Activated CD4-positive, CD25-positive, alpha-beta regulatory T cell (primary cell): ENCODE data around the gene UTP4.
A peak's percentile ranks its signal among the peaks of the same experiment; 100 is the strongest.
"Not testable (repeated sequence)": the region's sequence is repeated elsewhere in the genome, so short reads cannot be mapped to it uniquely, and the experiment has no call there.

Experiments used
- DNase-seq, 4 experiments: peaks; one replicate each; lab custom pipeline; 2025; lab: John Stamatoyannopoulos, UW

The UTP4 gene

DNA sequence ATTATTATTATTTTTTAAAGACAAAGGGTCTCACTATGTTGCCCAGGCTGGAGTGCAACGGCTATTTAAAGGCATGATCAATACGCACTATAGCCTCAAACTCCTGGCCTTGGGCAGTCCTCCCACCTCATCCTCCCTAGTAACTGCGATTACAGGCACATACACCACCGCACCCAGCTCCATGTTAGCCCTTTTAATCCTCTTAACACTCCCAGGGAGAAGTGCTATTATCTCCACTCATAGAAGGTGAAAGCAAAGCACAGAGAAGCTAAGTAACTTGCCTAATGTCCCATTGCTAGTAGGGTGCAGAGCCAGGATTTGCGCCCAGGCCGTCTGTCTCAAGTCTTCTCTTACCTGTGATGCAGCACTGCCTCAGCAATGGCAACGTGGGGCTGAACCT lies 22.0 kb upstream of the UTP4 start:
- no peak for DNase-seq

DNA sequence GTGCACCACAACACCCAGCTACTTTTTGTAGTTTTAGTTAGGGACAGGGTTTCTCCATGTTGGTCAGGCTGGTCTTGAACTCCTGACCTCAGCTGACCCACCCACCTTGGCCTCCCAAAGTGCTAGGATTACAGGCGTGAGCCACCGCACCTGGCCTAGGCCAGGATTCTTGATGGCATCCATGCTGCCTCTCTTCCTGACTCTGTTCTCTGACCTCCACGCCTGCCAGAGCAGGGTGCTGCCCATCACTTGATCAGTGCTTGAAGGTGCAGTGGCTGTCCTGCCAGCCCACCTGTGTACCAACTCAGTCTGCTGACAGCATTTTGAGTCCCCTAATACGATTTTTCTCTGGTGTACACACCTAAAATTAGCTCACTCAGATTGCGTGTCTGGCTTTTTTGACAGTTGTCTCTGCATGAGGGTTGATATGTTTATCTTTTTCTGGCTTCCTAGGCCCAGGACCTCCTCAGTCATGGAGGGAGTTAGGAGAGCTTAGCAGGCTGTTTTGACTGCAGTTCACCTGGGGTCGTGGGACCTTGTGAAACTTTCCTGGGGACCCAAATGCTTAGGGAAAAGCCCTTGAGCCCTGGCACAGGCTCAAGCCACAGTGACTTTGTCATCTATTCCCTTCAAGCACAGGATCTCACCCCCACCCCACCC lies 21.1 kb upstream of the UTP4 start:
- no peak for DNase-seq

DNA sequence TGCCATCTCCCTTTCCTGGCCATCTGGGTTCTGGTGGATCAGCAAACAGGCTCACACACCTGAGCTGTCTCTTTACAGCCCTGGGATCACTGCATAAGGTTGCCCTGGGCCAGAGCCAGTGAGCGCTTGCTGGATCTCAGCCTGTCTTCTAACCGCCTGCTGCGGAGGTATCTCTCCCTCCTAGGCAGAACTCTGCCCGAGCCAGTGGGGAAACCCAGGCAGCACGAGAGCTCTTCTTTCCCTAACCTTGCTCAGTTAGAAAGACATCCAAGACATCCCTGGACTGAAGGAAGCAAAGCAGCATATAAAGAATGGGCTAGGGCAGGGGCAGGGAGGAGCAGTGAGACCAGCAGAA lies 20.6 kb upstream of the UTP4 start:
- no peak for DNase-seq

DNA sequence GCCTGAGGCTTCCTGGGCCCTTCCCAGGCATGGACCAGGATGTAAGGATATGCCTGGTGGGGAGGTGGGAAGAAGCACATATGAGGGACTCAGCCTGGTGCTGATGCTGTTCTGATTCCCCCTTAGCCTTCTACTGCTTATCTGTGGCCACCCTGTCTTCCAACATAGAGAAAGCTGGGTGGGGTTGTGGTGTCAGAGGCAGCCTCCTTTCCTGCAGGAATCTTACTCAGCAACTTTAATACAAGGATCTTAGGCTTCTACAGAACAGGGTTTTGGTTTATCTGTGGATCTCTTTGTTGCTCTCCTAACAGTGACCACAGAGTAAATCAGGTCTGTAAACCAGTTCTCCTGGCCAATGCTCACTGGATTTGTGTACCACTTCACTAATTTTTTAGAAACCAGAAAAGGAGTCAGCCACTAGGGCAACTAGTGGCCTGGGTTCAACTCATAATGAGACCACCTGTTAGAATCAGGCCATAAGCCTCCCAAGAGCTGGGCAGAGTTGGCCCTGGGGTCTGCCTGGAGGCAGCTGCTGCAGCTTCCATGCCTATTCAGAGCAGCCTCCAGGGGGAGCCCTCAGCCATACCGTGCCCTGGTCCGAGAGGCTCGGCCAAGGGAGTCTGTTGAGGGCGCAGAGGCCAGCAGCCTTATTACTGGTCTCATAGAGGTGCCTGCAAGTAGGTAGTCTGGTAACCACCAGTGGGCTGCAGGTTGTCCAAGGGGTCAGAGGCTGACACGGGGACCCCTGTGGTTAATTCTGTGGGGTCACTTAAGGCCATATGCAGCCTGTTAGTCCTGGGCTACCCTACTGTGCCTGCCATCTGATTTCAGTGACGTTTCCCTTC lies 19.9 kb upstream of the UTP4 start:
- peak in 3 of 4 experiments; percentile 12 to 31 (median 26) for DNase-seq

DNA sequence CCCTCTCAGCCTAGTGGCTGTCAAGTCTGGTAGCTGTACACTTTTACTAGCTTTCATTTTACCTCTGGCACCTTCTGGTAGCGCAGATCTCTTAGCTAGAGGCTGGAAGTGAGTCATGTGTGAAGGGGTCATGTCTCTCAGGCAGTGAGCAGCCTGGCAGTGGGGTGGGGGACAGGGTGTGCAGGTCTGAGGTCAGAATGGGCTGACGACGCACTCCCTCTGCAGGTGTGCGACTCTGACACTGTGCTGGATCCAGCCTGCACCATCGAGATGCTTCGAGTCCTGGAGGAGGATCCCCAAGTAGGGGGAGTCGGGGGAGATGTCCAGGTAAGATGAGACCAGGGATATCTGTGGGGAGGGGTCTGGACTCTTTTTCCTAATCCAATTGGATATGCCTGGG lies 19.2 kb upstream of the UTP4 start:
- no peak for DNase-seq

DNA sequence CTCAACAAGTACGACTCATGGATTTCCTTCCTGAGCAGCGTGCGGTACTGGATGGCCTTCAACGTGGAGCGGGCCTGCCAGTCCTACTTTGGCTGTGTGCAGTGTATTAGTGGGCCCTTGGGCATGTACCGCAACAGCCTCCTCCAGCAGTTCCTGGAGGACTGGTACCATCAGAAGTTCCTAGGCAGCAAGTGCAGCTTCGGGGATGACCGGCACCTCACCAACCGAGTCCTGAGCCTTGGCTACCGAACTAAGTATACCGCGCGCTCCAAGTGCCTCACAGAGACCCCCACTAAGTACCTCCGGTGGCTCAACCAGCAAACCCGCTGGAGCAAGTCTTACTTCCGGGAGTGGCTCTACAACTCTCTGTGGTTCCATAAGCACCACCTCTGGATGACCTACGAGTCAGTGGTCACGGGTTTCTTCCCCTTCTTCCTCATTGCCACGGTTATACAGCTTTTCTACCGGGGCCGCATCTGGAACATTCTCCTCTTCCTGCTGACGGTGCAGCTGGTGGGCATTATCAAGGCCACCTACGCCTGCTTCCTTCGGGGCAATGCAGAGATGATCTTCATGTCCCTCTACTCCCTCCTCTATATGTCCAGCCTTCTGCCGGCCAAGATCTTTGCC lies 18.0 kb upstream of the UTP4 start:
- DNase-seq, result no peak

DNA sequence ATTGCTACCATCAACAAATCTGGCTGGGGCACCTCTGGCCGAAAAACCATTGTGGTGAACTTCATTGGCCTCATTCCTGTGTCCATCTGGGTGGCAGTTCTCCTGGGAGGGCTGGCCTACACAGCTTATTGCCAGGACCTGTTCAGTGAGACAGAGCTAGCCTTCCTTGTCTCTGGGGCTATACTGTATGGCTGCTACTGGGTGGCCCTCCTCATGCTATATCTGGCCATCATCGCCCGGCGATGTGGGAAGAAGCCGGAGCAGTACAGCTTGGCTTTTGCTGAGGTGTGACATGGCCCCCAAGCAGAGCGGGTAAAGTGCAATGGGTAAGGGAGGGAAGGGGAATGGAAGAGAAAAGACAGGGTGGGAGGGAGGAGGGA lies 17.5 kb upstream of the UTP4 start:
- DNase-seq, result no peak

DNA sequence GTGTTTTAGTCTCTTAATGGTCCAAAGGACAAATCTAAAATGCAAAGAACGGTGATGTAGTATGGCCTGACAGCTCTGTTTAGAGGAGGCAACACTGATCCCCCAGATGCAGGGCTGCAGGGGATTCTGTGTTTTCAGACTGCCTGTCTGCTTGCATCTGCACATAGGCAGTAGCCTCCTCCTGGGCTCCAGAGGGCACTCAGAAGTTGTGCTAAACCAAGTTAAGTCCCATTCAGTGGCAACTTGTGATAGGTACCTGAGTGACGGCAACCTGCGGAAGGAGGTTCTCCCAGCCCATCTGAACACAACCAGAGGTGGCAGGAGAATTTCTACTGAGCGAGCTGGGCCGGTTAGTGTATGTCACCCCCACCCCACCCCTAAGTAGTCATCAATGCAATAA lies 17.1 kb upstream of the UTP4 start:
- no peak for DNase-seq

DNA sequence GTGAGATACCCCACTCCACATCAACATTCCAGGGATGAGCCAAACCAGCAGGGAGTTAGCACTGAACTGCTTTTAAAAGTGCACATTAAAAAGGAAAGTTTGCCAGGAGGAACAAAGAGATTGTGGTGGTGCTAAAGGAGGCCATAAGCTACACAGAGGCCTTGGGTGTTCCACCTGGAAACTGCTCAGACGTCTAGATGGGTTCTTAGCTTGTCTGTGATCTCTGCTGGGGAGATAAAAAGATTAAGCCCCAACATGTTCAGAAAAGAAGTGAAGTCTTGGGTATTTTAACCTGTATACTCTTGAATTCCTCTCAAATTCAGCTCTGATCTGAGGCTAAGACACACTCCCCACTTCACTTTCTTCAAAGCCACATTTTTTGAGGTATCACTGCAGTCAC lies 16.6 kb upstream of the UTP4 start:
- no peak for DNase-seq

DNA sequence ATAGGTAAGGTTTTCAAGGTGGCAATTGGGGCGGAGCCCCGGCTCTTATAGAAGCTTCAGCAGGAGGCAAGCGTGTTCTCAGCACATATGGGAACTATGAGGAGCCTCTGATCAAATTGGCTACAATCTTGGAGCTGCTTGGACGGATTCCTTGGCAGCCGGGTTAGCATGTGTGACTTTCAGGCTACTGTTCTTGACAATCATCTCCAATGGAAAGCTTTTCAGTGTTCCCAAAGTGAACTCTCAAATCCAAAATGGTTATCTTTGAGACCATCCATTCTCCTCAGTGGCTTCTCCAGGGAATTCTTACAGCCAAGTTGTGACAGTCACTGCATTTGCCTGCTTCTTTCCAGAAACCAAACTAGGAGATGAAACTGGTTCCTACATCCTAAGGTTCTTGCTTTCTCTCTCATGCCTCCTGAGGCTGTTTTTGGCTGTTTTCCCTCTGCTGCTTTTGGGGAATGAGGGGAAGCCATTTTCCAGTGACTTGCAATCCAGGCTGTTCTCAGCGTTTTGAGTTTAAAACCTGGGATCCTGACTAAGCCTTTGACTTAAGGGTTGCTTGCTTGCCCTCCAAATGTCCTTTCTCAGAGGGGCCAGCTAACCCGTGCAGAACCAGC lies 16.1 kb upstream of the UTP4 start:
- DNase-seq, result no peak

DNA sequence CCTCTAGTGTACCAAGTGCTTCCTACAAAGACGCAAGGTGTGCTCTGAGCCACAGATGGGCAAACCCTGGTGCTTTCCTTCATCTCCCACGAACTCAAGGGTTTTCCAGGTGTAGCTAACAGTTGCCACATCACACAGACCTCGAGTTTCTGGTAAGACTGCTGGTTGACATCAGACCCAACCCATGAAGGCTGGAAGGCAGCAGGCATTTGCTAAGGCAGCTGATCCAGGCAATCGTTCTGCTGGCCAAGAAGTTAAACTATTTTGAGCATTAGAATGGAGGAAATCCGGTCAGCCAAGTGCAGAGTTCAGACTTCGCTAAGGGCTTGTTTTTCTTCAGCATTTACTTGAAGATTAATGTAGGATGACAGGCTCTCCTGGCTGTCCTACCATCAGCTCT lies 15.5 kb upstream of the UTP4 start:
- no peak for DNase-seq

DNA sequence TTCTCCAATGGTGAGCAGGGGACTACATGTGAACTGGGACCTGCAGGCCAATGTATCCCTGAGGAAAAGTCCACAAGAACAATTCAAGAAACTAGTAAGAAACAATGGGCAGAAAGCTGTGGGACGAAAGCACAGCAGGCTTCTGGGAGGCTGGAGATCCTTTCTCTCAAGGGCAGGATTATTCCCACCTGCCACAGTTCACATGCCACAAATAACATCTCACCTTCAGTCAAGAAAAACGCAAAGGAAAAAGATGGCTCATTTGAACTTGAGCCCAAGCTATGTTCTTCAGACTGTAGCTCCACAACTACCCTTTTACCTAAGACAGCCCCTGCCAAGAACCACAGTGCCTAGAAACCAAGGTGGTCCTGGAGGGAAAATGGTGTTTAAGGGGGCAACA lies 14.0 kb upstream of the UTP4 start:
- DNase-seq, result no peak

DNA sequence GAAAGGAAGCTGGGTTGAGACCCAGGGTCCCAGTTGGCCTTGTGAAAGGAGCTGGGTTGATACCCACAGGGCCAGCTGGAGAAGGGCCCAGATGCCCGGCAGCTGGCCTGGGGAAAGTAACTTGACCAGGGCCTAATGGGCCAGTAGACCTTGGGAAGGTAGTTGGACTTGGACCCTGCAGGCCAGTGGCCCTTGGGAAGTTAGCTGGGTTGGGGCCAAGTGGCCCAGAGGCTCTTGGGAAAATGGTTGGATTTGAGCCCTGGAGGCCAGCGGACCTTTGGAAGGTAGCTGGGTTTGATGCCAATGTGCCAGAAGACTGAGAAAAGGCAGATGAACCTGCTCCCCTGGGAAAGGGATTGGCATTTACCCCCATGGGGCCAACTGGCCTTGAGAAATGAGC lies 13.5 kb upstream of the UTP4 start:
- no peak for DNase-seq

DNA sequence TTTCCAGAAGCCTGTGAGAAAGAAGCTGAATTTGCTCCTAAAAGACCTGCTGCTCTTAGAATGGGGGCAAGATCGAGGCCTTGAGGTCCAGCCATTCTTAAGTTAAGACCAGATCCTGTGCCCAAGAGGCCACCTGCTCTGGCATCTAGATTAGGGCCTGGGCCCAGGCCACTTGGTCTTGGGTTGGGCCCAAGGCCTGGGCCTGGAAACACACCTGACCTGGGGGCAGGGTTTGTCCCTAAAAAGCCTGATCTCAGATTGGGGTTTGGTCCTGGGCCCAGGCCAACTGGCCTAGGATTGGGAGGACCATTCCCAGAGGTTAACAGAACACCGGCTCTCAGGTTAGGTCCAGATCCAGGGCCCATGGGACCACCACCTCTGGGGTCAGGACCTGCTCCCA lies 12.9 kb upstream of the UTP4 start:
- DNase-seq, result no peak

DNA sequence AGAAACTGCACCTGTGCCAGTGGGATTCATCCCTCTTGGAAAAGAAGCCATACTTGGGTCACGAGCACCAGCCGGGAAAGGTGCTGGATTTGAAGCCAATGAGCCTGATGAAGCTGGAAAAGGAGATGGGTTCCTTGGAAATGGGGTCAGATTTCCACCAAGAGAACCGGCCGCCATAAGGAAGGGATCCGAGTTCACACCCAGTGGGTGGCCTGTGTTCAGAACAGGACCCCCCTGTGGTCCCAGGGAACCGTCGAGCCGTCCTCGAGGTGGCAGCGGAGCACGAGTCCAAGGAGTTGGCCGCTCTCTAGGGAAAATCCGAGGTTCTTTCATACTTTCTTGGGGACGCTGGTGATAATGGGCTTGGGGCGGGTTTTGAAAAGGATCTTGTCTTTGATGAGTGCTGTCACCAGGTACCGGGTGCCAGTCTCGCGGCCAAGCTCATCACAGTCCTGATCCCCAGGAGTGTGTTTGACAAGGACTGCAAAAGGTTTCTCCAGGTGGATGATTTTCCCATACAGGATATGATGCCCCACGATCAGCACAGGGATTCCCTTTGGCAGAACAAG lies 12.3 kb upstream of the UTP4 start:
- no peak for DNase-seq

DNA sequence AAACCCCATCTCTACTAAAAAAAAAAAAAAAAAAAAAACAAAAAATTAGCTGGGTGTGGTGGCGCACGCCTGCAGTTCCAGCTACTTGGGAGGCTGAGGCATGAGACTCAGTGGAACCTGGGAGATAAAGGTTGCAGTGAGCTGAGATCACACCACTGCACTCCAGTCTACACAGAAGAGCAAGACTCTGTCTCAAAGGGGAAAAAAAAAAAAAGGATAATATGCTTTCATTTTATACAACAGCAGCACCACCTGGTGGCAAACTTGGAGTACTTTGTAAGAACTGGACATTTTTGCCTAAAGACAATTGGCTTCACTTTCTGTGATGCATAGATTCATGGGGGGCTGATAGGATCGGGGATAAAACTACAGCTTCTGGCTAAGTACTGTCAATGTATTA lies 8.5 kb upstream of the UTP4 start:
- peak; percentile 14 to 50 (median 35) for DNase-seq

DNA sequence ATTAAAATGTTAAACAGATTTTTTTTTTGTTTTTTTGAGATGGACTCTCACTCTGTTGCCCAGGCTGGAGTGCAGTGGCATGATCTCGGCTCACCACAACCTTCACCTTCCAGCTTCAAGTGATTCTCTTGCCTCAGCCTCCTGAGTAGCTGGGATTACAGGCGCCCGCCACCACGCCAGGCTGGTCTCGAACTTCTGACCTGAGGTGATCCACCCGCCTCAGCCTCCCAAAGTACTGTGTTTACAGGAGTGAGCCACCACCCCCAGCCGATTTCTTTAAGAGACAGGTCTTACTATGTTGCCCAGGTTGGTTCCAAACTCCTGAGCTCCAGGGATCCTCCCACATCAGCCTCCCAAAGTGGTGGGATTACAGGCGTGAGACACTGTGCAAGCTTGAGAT lies 8.0 kb upstream of the UTP4 start:
- DNase-seq, result not testable (repeated sequence)

DNA sequence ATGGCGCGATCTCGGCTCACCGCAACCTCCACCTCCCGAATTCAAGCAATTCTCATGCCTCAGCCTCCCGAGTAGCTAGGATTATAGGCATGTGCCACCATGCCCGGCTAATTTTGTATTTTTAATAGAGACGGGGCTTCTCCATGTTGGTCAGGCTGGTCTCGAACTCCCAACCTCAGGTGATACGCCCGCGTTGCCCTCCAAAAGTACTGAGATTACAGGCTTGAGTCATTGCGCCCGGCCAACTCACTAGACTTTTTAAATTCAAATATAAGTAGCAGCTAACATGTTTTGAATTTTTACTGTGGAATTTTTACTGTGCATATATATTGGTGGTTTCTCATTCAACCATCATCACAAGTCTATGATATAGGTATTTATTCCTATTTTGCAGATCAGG lies 7.5 kb upstream of the UTP4 start:
- not testable (repeated sequence) for DNase-seq

DNA sequence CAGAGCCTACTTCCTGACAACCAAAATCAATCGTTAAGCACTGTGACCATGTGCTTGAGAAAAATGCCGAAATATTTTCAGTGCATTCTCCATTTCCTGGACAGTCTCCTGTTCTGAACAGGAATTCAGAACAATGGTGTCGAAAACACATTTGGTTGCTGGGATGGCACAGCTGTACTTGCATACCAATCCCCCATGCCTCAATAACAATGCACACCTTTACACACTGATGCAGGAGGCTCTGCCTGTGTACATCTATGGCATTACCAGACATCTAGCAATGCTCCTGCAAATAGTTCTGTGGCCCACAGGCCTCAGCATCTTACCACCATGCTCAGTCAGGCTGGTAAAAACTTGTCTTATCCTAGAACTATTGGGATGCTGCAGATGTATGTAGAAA lies 6.2 kb upstream of the UTP4 start:
- DNase-seq, result no peak

DNA sequence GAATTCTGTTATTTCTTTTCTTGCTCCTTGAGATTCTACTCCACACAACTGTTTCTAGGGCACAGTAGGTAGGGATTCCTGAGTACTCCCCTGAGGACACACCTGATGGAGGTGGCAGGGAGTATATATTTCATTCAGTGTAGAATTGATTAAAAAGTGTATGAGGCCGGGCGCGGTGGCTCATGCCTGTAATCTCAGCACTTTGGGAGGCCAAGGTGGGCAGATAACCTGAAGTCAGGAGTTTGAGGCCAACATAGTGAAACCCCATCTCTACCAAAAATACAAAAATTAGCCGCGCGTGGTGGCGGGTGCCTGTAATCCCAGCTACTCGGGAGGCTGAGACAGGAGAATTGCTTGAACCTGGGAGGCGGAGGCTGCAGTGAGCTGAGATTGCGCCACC lies 5.6 kb upstream of the UTP4 start:
- not testable (repeated sequence) for DNase-seq

DNA sequence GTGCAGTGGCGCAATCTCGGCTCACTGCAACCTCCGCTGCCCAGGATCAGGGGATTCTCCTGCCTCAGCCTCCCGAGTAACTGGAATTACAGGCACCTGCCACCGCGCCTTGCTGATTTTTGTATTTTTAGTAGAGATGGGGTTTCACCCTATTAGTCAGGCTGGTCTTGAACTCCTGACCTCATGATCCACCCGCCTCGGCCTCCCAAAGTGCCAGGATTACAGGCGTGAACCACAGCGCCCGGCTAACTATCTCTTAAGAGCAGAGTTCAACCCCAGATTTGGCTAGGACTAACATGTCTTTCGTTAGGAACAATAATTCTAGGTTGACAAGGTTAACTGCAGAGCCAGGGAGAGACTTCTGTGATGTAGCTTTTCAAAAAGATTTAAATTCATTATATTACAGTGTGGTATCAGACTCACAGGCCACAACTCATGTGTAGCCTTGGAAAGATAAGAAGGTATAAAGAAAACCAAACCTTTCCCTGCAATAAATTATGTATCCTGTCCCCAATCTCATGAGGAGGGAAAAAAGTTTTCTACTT lies 4.4 kb upstream of the UTP4 start:
- DNase-seq, result no peak

DNA sequence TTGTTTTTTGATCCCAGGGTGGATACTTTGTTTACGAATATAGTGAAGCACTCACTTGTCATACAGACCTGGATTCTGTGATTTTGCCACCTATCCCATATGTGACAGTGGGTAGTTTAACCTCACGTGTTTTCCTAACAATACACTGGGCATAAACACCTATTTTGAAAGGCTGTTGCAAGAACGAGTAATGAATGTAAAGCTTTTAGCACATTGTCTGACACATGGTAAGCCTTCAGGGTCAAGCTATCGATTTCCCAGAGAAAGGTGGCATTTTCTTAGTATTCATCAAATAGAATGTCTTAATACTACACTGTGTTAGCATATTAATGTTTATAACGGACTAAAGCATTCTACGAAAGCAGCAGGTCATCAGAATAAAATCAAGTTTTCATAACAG lies 2.0 kb upstream of the UTP4 start:
- no peak for DNase-seq
